HCT116 (cell line): ENCODE measurements around the gene PTPN4. TPM values are rescaled to one million over a fixed set of nuclear protein-coding genes. Genes with fewer than 3 reads are reported as not detected.

ENCODE experiments used
- ATAC-seq: fragments of 200-7000 bp; cut with Tn5 transposase; 2 replicates; pipeline ENCODE4 v1.9.1; 2020; ENCODE audit warnings: mild to moderate bottlenecking, moderate library complexity
- BruUV-seq: library from RNA; stranded (reverse); fragments of 400-500 nt; replicated peaks from 2 replicates; lab custom pipeline; 2021; lab: Mats Ljungman, UMichigan
- CTCF ChIA-PET: fragments of 300-600 bp; sonication (Branson Sonifier 250); formaldehyde crosslinking; loops from one replicate; lab custom pipeline; 2021; ENCODE audit warnings: antibody characterized with exemption; lab: Charles Lee
- POLR2A ChIA-PET: fragments of 300-600, 350-600 bp; sonication (Branson Sonifier 250); formaldehyde crosslinking; loops from one replicate; lab custom pipeline; 2021; ENCODE audit warnings: antibody characterized with exemption; lab: Charles Lee
- RAD21 ChIA-PET, 2 experiments: fragments of 300-600 bp; sonication (Branson Sonifier 250); formaldehyde crosslinking; loops; one replicate each; lab custom pipeline; 2023; ENCODE audit warnings: low total read pairs in 2 of 2; ENCODE audit not compliant: uncharacterized antibody in 2 of 2, unreplicated experiment in 2 of 2, low non-redundant PET in 1 of 2; lab: Charles Lee
- DNase-seq: peaks from one replicate; pipeline ENCODE4 v3.0.0-alpha.2; 2010; ENCODE audit warnings: low read depth, low spot score
- H2AFZ ChIP-seq: fragments of 200-600 bp; shearing (Covaris generic), sonication (generic); 2 replicates; pipeline ENCODE4 v1.6.1; 2017; ENCODE audit warnings: low read depth, mixed run types, mixed read lengths, antibody characterized with exemption, low read length; ENCODE audit not compliant: poor library complexity, severe bottlenecking
- H3K27ac ChIP-seq: 2 replicates; pipeline ENCODE4 v1.5.1; 2012; ENCODE audit warnings: low read depth, low read length
- H3K27me3 ChIP-seq: fragments of 200-600 bp; sonication (generic); 2 replicates; pipeline ENCODE4 v1.6.1; 2016; ENCODE audit warnings: mixed run types, low read length, mixed read lengths; ENCODE audit not compliant: insufficient read depth
- H3K36me3 ChIP-seq, 2 experiments: fragments of 200-500 bp in 1 of 2; fragments of 200-600 bp in 1 of 2; sonication (Bioruptor generic) in 1 of 2; sonication (generic) in 1 of 2; 2 replicates each; pipeline versions ENCODE4 v1.5.1 to v1.6.1; 2014 to 2016; ENCODE audit warnings: low read length in 2 of 2, inconsistent platforms in 1 of 2, mixed read lengths in 1 of 2, mixed run types in 1 of 2; ENCODE audit not compliant: insufficient read depth in 2 of 2, control insufficient read depth in 1 of 2
- H3K4me1 ChIP-seq, 2 experiments: fragments of 200-600 bp in 1 of 2; sonication (generic) in 1 of 2; 2 replicates each; pipeline versions ENCODE4 v1.5.1 to v1.6.1; 2012 to 2017; ENCODE audit warnings: low read length in 2 of 2, inconsistent platforms in 1 of 2, mild to moderate bottlenecking in 1 of 2, mixed read lengths in 1 of 2, mixed run types in 1 of 2, moderate library complexity in 1 of 2; ENCODE audit not compliant: insufficient read depth in 2 of 2, control insufficient read depth in 1 of 2
- H3K4me2 ChIP-seq: fragments of 200-600 bp; sonication (generic); 2 replicates; pipeline ENCODE4 v1.6.1; 2017; ENCODE audit warnings: mixed run types, low read length, mixed read lengths
- H3K4me3 ChIP-seq, 2 experiments: fragments of 200-600 bp in 1 of 2; sonication (generic) in 1 of 2; replicated peaks in 1 of 2; 2 replicates each; pipeline ENCODE4 v1.5.1; 2011 to 2016; ENCODE audit warnings: low read length in 2 of 2, control low read depth in 1 of 2, low read depth in 1 of 2, mild to moderate bottlenecking in 1 of 2, mixed read lengths in 1 of 2, mixed run types in 1 of 2
- H3K79me2 ChIP-seq: fragments of 200-600 bp; sonication (generic); 2 replicates; pipeline ENCODE4 v1.6.1; 2017; ENCODE audit warnings: mild to moderate bottlenecking, mixed run types, low read length, moderate library complexity, mixed read lengths; ENCODE audit not compliant: insufficient read depth
- H3K9ac ChIP-seq: fragments of 200-600 bp; sonication (generic); 2 replicates; pipeline ENCODE4 v1.6.1; 2016; ENCODE audit warnings: low read length, mixed read lengths
- H3K9me2 ChIP-seq: fragments of 200-600 bp; sonication (generic), shearing (Covaris generic); 2 replicates; pipeline ENCODE4 v1.6.1; 2017; ENCODE audit warnings: mixed run types, mild to moderate bottlenecking, moderate library complexity; ENCODE audit not compliant: insufficient read depth
- H3K9me3 ChIP-seq, 2 experiments: fragments of 200-500 bp in 1 of 2; fragments of 200-600 bp in 1 of 2; sonication (Bioruptor generic) in 1 of 2; sonication (generic) in 1 of 2; 2 replicates each; pipeline ENCODE4 v1.6.1; 2014 to 2017; ENCODE audit warnings: low read length in 2 of 2, mixed read lengths in 2 of 2, inconsistent platforms in 1 of 2, low read depth in 1 of 2, mild to moderate bottlenecking in 1 of 2, mixed run types in 1 of 2, moderate library complexity in 1 of 2; ENCODE audit not compliant: control insufficient read depth in 1 of 2, insufficient read depth in 1 of 2
- H4K20me1 ChIP-seq: fragments of 200-600 bp; sonication (generic), shearing (Covaris generic); 2 replicates; pipeline ENCODE4 v1.6.1; 2017; ENCODE audit warnings: mixed run types, mild to moderate bottlenecking, moderate library complexity; ENCODE audit not compliant: insufficient read depth
- CEBPB ChIP-seq: IDR thresholded peaks from 2 replicates; pipeline ENCODE4 v1.6.1; 2012; ENCODE audit warnings: low read depth
- CTCF ChIP-seq, 3 experiments: fragments of 200-600 bp in 1 of 3; sonication (generic) in 1 of 3; IDR thresholded peaks in 2 of 3; conservative IDR thresholded peaks in 1 of 3; 2 replicates each; pipeline ENCODE4 v1.5.1; 2012 to 2017; ENCODE audit warnings: low read depth in 2 of 3, low read length in 2 of 3, antibody characterized with exemption in 1 of 3, borderline replicate concordance in 1 of 3, control low read depth in 1 of 3, mild to moderate bottlenecking in 1 of 3, mixed read lengths in 1 of 3, mixed run types in 1 of 3, moderate library complexity in 1 of 3; ENCODE audit not compliant: insufficient read depth in 1 of 3
- ELF1 ChIP-seq: IDR thresholded peaks from 2 replicates; pipeline ENCODE4 v1.6.1; 2012; ENCODE audit warnings: low read depth, borderline replicate concordance
- EZH2phosphoT487 ChIP-seq: fragments of 200-600 bp; IDR thresholded peaks from 2 replicates; pipeline ENCODE4 v1.6.1; 2018; ENCODE audit warnings: antibody characterized with exemption, borderline replicate concordance
- FOSL1 ChIP-seq: IDR thresholded peaks from 2 replicates; pipeline ENCODE4 v1.6.1; 2012; ENCODE audit warnings: low read depth
- JUND ChIP-seq: IDR thresholded peaks from 2 replicates; pipeline ENCODE4 v1.6.1; 2012
- POLR2AphosphoS5 ChIP-seq: IDR thresholded peaks from 2 replicates; pipeline ENCODE4 v1.6.1; 2011; ENCODE audit warnings: mild to moderate bottlenecking, low read depth, low read length, moderate library complexity
- RAD21 ChIP-seq: IDR thresholded peaks from 2 replicates; pipeline ENCODE4 v1.6.1; 2012; ENCODE audit warnings: low read depth, mild to moderate bottlenecking
- REST ChIP-seq: IDR thresholded peaks from 2 replicates; pipeline ENCODE4 v1.6.1; 2012; ENCODE audit warnings: low read depth
- SRF ChIP-seq: IDR thresholded peaks from 2 replicates; pipeline ENCODE4 v1.6.1; 2012; ENCODE audit warnings: low read depth
- YY1 ChIP-seq: IDR thresholded peaks from 2 replicates; pipeline ENCODE4 v1.6.1; 2011; ENCODE audit warnings: low read length, low read depth, moderate library complexity, mild to moderate bottlenecking; ENCODE audit not compliant: insufficient replicate concordance; ENCODE audit errors: extremely low read depth
- ZFX ChIP-seq: fragments of 450-650 bp; IDR thresholded peaks from 2 replicates; pipeline ENCODE4 v1.6.1; 2017
- ZNF274 ChIP-seq: fragments of 200-500 bp; sonication (Bioruptor generic); IDR thresholded peaks from 2 replicates; pipeline ENCODE4 v1.6.1; 2014; ENCODE audit warnings: mild to moderate bottlenecking, low read depth, low read length, inconsistent platforms
- intact Hi-C: fragments of 100-400 bp; cut with micrococcal nuclease; formaldehyde crosslinking; loops from 2 replicates; pipeline ENCODE4 v1.10.0; 2022
- total RNA-seq: library from RNA; stranded (reverse); gene quantifications from one replicate; pipeline ENCODE4 v1.2.1, GENCODE V29; 2021; ENCODE audit not compliant: unreplicated experiment

PTPN4 gene
- total RNA-seq, 1 experiment from 2014 or later = 38.4 TPM

- BruUV-seq = no TSS peak
- ChIA-PET CTCF (no interaction called here), POLR2A (no interaction called here)
- Histone ChIP-seq H3K27ac (no peak overlapping the region), H4K20me1 (no peaks in the 10 kb centered on the region), H3K9ac (no peak overlapping the region), H3K4me1 (0 out of 4 replicates have a peak, but pooled peaks cover 3% of the 10 kb centered on the region in 2 experiments), H2AFZ (no peak overlapping the region), H3K9me2 (no peaks in the 10 kb centered on the region), H3K4me2 (no peak overlapping the region), H3K36me3 (no peaks in the 10 kb centered on the region), H3K27me3 (no peaks in the 10 kb centered on the region), H3K79me2 (no peaks in the 10 kb centered on the region; the same call in none of the 2 replicates)
- no peak for ATAC-seq
- intact Hi-C loops = no loop called here
- no peak for DNase-seq
- no peak for TF ChIP-seq REST
- no peak for TF ChIP-seq ZFX
- no peak for TF ChIP-seq CEBPB
- TF ChIP-seq CTCF (IDR thresholded peaks at IDR 0.05 in 2 of 3, conservative IDR thresholded peaks at IDR 0.05 in 1 of 3; ENCODE audit: borderline replicate concordance in 1 of 3, insufficient read depth in 1 of 3, low read depth in 2 of 3, low read length in 2 of 3) = no peak
- TF ChIP-seq POLR2AphosphoS5 = no peak
- TF ChIP-seq SRF = no peak
- TF ChIP-seq YY1 = no peak
- TF ChIP-seq JUND = no peak
- no peak for TF ChIP-seq RAD21
- TF ChIP-seq FOSL1 = no peak
- TF ChIP-seq EZH2phosphoT487 = no peak
- TF ChIP-seq ELF1 = no peak
- TF ChIP-seq ZNF274 = no peak
- TF ChIP-seq, all 23 proteins: peak for 0
- RAD21 ChIA-PET = no interaction called here
- H3K4me3 ChIP-seq = no peak overlapping the region
- H3K9me3 ChIP-seq = no peaks in the 10 kb centered on the region
Observed at GRCh38 chr2:119836455-119837142, 76.9 kb downstream of the PTPN4 start.
